Neural cell (in vitro differentiated cells): Measurements from ENCODE around the gene AP3S1.

Experiments
- CTCF ChIP-seq: fragments of 450-650 bp; IDR thresholded peaks from 2 replicates; pipeline ENCODE4 v1.5.1; 2014; ENCODE audit warnings: antibody characterized with exemption, mild to moderate bottlenecking, moderate library complexity; ENCODE audit not compliant: poor library complexity, severe bottlenecking
- EZH2 ChIP-seq: fragments of 200-600, 300-800 bp; shearing (Covaris generic), sonication (generic); IDR thresholded peaks from 2 replicates; pipeline ENCODE4 v1.6.1; 2014; ENCODE audit warnings: antibody characterized with exemption, low read length, borderline replicate concordance, mild to moderate bottlenecking; ENCODE audit not compliant: insufficient read depth, poor library complexity, severe bottlenecking
- POLR2AphosphoS5 ChIP-seq: IDR thresholded peaks from 2 replicates; pipeline ENCODE4 v1.6.1; 2012
- REST ChIP-seq: IDR thresholded peaks from 2 replicates; pipeline ENCODE4 v1.6.1; 2012; ENCODE audit warnings: borderline replicate concordance
- TAF1 ChIP-seq: IDR thresholded peaks from 2 replicates; pipeline ENCODE4 v1.6.1; 2012; ENCODE audit warnings: low read depth

DNA sequence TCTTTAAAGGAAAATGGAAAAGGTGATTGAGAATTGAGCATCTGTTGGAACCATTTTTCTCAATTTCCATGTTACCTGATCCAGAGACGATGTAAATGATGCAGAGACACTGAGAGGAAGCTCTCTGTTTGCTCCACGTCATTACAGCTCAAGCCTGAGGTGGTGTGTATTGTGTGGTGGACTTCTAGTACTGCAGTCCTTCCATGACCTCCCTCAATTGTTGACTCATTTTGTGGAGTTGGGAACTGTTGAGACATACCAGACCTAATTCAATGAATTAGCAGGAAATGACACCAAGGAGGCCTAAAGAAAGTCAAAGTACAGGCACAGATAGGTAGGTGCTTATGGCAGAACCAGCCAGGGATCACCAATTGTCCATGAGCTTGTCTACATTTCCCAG is 104.9 kb downstream of the AP3S1 start:
- TF ChIP-seq REST, result no peak
- TF ChIP-seq CTCF, result no peak
- no peak for TF ChIP-seq EZH2
- TF ChIP-seq POLR2AphosphoS5, result no peak
- TF ChIP-seq TAF1, result no peak
